Kidney (tissue), 14 donors: ENCODE measurements around the gene SMARCAD1. TPM values are rescaled to one million over a fixed set of nuclear protein-coding genes. Genes with fewer than 3 reads are reported as not detected.

Source experiments
- DNase-seq, 5 donors: peaks; one replicate each; pipeline ENCODE4 v3.0.0-alpha.2; 2013 to 2020
- FAIRE-seq: peaks from 2 replicates; lab custom pipeline; 2012; peaks lifted over from hg19 to GRCh38; lab: Jason Lieb, UNC
- H3K27ac ChIP-seq, 2 donors: one replicate each; pipeline ENCODE4 v1.7.0; 2013; ENCODE audit warnings: low read depth in 2 of 2, low read length in 2 of 2, inconsistent platforms in 1 of 2
- H3K27me3 ChIP-seq: one replicate; pipeline ENCODE4 v1.7.1; 2013; ENCODE audit warnings: low read length, inconsistent platforms; ENCODE audit not compliant: control insufficient read depth, insufficient read depth
- H3K36me3 ChIP-seq, 3 donors: one replicate each; pipeline versions ENCODE4 v1.7.0 to v1.7.1; 2013; ENCODE audit warnings: low read length in 3 of 3, control low read depth in 1 of 3, inconsistent platforms in 1 of 3; ENCODE audit not compliant: insufficient read depth in 3 of 3, control insufficient read depth in 2 of 3
- H3K4me1 ChIP-seq, 3 donors: one replicate each; pipeline versions ENCODE4 v1.7.0 to v1.7.1; 2013; ENCODE audit warnings: low read length in 3 of 3, inconsistent platforms in 1 of 3, low read depth in 1 of 3; ENCODE audit not compliant: control insufficient read depth in 2 of 3, insufficient read depth in 2 of 3
- H3K4me3 ChIP-seq, 3 donors: one replicate each; pipeline versions ENCODE4 v1.7.0 to v1.8.1; 2013; ENCODE audit warnings: low read length in 3 of 3, control low read depth in 1 of 3, inconsistent platforms in 1 of 3
- H3K9ac ChIP-seq, 3 donors: one replicate each; pipeline versions ENCODE4 v1.7.0 to v1.7.1; 2013; ENCODE audit warnings: low read length in 3 of 3, control low read depth in 1 of 3, inconsistent platforms in 1 of 3
- H3K9me3 ChIP-seq, 3 donors: one replicate each; pipeline versions ENCODE4 v1.7.0 to v1.7.1; 2013; ENCODE audit warnings: low read length in 3 of 3, control low read depth in 1 of 3, inconsistent platforms in 1 of 3; ENCODE audit not compliant: control insufficient read depth in 2 of 3, insufficient read depth in 1 of 3
- intact Hi-C: fragments of 100-400 bp; cut with DNase I; formaldehyde crosslinking; loops from one replicate; pipeline ENCODE4 v1.11.1; 2022
- polyA plus RNA-seq: library from polyadenylated mRNA; stranded (reverse); fragments of 350-450 nt; fragmentation: Illumina TruSeq; extraction: RNeasy Lipid Tissue Mini Kit (QIAGEN cat#74804); gene quantifications from one replicate; pipeline ENCODE4 v1.2.3, GENCODE V29; 2014; ENCODE audit warnings: low read depth, low replicate concordance; ENCODE audit not compliant: insufficient read depth
- total RNA-seq: library from RNA; stranded (reverse); fragmentation: NEBNext Ultra II Directional; extraction: Animal tissue kit (Norgen Biotek cat#: 25700); gene quantifications from one replicate; pipeline ENCODE4 v1.2.1, GENCODE V29; 2021
- TF ChIP-seq, protein P1 (sequence below): IDR thresholded peaks from 3 replicates; pipeline ENCODE4 v1.5.1; 2012; ENCODE audit warnings: mild to moderate bottlenecking, moderate library complexity, borderline replicate concordance; ENCODE audit not compliant: insufficient read depth; ENCODE audit errors: extremely low read depth
- donor health status: control.
- donor health status: control.
- donor health status: control.
- donor health status: control.
- donor health status: control.
- donor health status: DM: yes; HTN: yes; CAD: no.
- donor health status: Normal renal cell carcinoma (clear cell type).

Gene SMARCAD1
- total and polyA plus RNA-seq, 2 donors from 2014 or later: 7.4 to 28.9 TPM

DNA sequence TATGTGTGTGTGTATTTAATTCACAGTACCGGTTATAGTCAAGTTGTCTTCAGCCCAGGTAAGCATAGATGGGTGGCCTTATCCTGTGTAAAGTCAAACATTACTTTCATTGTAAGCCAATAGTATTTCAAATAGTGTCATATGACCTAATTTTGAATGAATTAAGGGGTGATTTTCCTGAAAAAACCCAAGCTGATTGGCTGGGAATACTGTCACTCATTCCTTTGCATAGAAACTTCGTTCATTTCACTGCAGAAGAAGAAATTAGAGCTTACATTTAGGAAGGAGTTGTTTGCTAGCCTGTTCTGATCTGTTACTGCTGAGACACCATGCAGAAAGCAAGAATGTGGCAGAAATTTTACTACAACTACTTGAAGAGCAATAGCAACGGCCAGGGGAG is 45.4 kb downstream of the SMARCAD1 start:
- DNase-seq (no peak), FAIRE-seq (no peak)
- Histone ChIP-seq H3K27me3 (no peaks in the 10 kb centered on the region), H3K27ac (no peak overlapping the region), H3K9ac (no peak overlapping the region), H3K9me3 (no peaks in the 10 kb centered on the region), H3K4me3 (no peak overlapping the region), H3K36me3 (peaks cover 3 to 5% (median 4%) of the 10 kb centered on the region in 3 donors), H3K4me1 (no peaks in the 10 kb centered on the region)
- intact Hi-C loops: no loop called here
- TF ChIP-seq, protein P1, sequence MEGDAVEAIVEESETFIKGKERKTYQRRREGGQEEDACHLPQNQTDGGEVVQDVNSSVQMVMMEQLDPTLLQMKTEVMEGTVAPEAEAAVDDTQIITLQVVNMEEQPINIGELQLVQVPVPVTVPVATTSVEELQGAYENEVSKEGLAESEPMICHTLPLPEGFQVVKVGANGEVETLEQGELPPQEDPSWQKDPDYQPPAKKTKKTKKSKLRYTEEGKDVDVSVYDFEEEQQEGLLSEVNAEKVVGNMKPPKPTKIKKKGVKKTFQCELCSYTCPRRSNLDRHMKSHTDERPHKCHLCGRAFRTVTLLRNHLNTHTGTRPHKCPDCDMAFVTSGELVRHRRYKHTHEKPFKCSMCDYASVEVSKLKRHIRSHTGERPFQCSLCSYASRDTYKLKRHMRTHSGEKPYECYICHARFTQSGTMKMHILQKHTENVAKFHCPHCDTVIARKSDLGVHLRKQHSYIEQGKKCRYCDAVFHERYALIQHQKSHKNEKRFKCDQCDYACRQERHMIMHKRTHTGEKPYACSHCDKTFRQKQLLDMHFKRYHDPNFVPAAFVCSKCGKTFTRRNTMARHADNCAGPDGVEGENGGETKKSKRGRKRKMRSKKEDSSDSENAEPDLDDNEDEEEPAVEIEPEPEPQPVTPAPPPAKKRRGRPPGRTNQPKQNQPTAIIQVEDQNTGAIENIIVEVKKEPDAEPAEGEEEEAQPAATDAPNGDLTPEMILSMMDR: no peak

DNA sequence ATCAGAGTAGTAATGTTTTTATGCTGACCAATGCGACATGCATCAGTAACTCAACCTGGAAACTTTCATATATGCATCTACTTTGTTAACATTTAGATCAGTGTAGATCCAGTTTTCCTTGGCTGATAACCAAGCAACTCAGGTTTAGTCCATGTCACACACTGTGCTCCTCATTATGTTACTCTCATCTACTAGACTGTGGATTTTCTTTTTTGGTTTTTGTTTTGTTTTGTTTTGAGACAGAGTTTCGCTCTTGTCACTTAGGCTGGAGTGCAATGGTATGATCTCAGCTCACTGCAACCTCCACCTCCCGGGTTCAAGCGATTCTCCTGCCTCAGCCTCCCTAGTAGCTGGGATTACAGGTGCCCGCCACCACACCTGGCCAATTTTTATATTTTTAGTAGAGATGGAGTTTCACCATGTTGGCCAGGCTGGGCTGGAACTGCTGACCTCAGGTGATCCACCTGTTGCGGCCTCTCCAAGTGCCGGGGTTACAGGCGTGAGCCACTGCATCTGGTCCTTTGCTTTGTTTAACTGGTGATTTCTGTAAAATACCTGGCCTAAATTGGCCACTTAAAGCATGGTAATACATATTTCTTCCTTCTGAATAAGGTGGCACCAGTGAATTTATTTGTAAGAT is 48.6 kb downstream of the SMARCAD1 start:
- Histone ChIP-seq H3K27ac (no peak overlapping the region), H3K9ac (no peak overlapping the region), H3K27me3 (no peaks in the 10 kb centered on the region), H3K9me3 (no peaks in the 10 kb centered on the region), H3K4me3 (no peak overlapping the region), H3K4me1 (no peaks in the 10 kb centered on the region), H3K36me3 (peaks cover 0 to under 1% (median 0%) of the 10 kb centered on the region in 3 donors)
- DNase-seq (no peak), FAIRE-seq (no peak)
- intact Hi-C loops: no loop called here
- TF ChIP-seq, protein P1: no peak

DNA sequence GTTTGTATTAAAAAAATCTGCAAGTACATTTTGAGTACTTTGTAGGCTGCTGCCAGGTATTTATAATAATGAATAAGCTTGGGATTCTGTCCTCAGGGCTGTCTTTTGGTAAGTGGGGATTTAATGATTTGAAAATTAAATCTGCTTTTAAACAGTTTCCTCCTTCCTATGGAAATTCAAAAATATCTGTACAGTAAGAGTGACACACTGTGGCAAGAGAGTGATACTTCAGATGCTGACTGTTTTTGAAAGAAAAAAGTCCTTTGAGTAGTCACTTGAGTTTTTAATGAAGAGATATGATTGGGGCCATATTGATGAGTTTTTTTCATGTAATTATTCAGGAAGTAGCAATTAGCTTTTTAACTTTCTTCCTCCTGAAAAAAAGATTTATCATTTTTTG is 49.2 kb downstream of the SMARCAD1 start:
- DNase-seq (peak in 1 of 5 donors; percentile 4), FAIRE-seq (no peak)
- H3K9me3 ChIP-seq: no peaks in the 10 kb centered on the region
- H3K4me3 ChIP-seq: no peak overlapping the region
- no peaks in the 10 kb centered on the region for H3K4me1 ChIP-seq
- no peaks in the 10 kb centered on the region for H3K27me3 ChIP-seq
- no peaks in the 10 kb centered on the region for H3K36me3 ChIP-seq
- intact Hi-C loops: no loop called here
- H3K9ac ChIP-seq: no peak overlapping the region
- no peak overlapping the region for H3K27ac ChIP-seq
- TF ChIP-seq, protein P1: no peak
